AG04449 (cell line): ENCODE measurements around the gene TBC1D3E.
"Not testable (repeated sequence)": the region's sequence is repeated elsewhere in the genome, so short reads cannot be mapped to it uniquely, and the experiment has no call there.

ENCODE experiments used
- CTCF ChIA-PET: fragments of 350-600 bp; formaldehyde crosslinking; extraction: SDS; loops from one replicate; lab custom pipeline; 2021; ENCODE audit warnings: antibody characterized with exemption; lab: Yijun Ruan, JAX
- POLR2A ChIA-PET: fragments of 400-600, 350-600 bp; formaldehyde crosslinking; extraction: SDS; loops from one replicate; lab custom pipeline; 2020; ENCODE audit warnings: antibody characterized with exemption, inconsistent platforms; lab: Yijun Ruan, JAX
- DNase-seq: peaks from one replicate; pipeline ENCODE4 v3.0.0-alpha.2; 2010; ENCODE audit warnings: low read depth, low spot score
- H3K4me3 ChIP-seq: 2 replicates; pipeline ENCODE4 v1.5.1; 2011; ENCODE audit warnings: low read depth, mild to moderate bottlenecking, control low read depth, low read length

The TBC1D3E gene

GRCh38 chr17:38127651-38128050 is at the start of gene TBC1D3E:
TBC1D3E (plus strand) TSS chr17:38127951; CDS start chr17:38129496, 1,545 bp downstream.
- CTCF ChIA-PET, POLR2A ChIA-PET: not testable (repeated sequence)

GRCh38 chr17:38087344-38087743 is 40.4 kb upstream of the TBC1D3E start:
- POLR2A ChIA-PET, H3K4me3 ChIP-seq, DNase-seq, CTCF ChIA-PET: not testable (repeated sequence)

More at GRCh38 chr17:38127651-38128050, at the start of gene TBC1D3E:
- H3K4me3 ChIP-seq, DNase-seq: not testable (repeated sequence)

GRCh38 chr17:38088120-38088519 is 39.6 kb upstream of the TBC1D3E start:
- POLR2A ChIA-PET, H3K4me3 ChIP-seq, DNase-seq, CTCF ChIA-PET: not testable (repeated sequence)

- CTCF ChIA-PET, DNase-seq, POLR2A ChIA-PET, H3K4me3 ChIP-seq: not testable (repeated sequence)
Measured at GRCh38 chr17:38094059-38094694, 33.6 kb upstream of the TBC1D3E start.

GRCh38 chr17:38099262-38099661 is 28.5 kb upstream of the TBC1D3E start:
- CTCF ChIA-PET, DNase-seq, H3K4me3 ChIP-seq, POLR2A ChIA-PET: not testable (repeated sequence)

GRCh38 chr17:38119829-38120228 is 7.9 kb upstream of the TBC1D3E start:
- H3K4me3 ChIP-seq, CTCF ChIA-PET, POLR2A ChIA-PET, DNase-seq: not testable (repeated sequence)

- DNase-seq, CTCF ChIA-PET, POLR2A ChIA-PET, H3K4me3 ChIP-seq: not testable (repeated sequence)
Measured at GRCh38 chr17:38134860-38135259, 7.1 kb downstream of the TBC1D3E start.
